HG03159 (cell line): ENCODE measurements around the gene SUN3.
"Not testable (repeated sequence)": the region's sequence is repeated elsewhere in the genome, so short reads cannot be mapped to it uniquely, and the experiment has no call there.

ENCODE experiments used
- ATAC-seq: cut with Tn5 transposase; IDR thresholded peaks from one replicate; pipeline ENCODE4 v1.9.1; 2021; ENCODE audit warnings: mild to moderate bottlenecking, moderate library complexity; ENCODE audit not compliant: unreplicated experiment

Gene SUN3

DNA sequence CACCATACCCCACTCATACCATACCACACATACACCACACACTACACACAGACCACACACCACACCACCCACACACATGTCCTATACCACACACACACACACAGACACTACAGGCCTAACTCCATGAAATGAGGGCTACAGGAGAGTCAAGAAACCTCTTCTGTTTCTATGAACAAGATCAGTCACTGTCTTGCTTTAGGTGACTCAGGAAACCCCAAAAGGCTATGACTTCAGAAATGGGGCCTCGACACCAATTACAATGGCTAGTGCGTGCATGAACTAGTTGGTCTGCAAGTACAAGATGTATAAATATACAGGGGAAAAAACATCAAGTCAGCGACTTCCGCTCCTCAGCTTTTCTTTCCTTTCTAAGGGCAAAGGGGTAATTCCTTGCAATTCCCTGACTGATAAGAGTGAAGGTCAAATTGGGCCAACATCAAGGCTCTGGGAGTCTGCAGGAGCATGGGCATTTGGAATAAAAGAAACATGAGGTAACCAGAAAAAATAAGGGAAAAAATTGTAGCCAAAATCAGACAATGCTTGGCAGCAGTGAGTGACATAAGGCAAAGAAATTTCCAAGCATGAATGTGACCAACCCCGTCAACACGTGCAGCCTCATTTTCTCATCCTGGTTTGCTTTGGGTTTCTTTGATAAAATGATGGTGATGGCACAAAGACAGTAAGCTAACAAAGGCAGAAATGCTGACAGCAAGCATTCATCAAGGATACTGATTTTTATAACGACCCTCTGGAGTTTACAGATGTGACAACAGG is 82.1 kb downstream of the SUN3 start:
- no peak for ATAC-seq

- peak; percentile 73 for ATAC-seq
Observed at GRCh38 chr7:47945261-47946015, 83.5 kb downstream of the SUN3 start.

- ATAC-seq = no peak
Observed at GRCh38 chr7:47944536-47945260, 84.2 kb downstream of the SUN3 start.

- no peak for ATAC-seq
Observed at GRCh38 chr7:47943676-47944474, 85.0 kb downstream of the SUN3 start.

DNA sequence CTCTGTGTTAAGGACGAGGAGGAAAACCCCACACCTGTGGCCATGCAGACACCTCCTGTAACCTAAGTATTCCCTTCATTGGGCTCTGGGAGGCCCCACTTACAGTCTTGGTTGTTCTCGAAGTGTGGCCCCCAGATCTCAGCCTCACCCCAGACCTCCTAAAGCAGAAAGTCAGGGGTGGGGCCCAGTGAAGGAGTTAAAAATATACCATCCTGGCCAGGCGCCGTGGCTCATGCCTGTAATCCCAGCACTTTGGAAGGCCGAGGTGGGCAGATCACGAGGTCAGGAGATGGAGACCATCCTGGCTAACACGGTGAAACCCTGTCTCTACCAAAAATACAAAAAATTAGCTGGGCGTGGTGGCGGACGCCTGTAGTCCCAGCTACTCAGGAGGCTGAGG is 86.3 kb downstream of the SUN3 start:
- not testable (repeated sequence) for ATAC-seq

GRCh38 chr7:47942132-47942531 is 86.8 kb downstream of the SUN3 start:
- no peak for ATAC-seq

DNA sequence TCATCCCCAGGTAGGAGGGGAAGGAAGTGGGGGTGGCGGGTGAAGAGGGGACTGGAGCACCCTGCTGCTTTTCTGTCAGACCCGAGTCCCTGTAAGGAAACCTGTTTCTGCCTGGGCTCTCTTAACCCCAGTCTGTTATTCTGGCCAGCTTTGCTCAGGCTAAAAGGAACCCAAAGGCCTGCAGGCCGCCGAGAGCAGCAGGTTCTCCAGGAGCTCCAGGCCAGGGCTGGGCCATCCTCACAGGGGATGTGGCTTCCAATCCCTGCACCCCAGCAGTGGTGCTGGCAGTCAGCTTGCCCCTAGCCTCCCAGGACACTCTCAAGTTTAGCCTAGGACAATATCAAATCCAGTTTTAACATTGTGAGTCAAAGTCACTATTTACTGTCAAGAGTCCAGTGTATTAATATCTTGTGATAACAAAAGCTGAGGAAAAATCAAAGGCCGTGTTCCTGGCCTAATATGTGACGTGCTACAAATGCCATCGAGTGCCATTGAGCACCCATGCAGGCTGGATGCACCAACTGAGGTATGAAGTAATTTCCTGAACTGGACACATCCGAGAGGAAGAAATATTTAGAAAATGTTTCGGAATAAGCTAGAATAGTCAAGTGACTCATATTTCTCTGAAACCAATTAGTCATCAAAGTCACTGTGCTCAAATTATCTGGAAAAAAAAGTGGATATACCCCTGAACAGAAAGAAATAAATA is 87.6 kb downstream of the SUN3 start:
- ATAC-seq = no peak

DNA sequence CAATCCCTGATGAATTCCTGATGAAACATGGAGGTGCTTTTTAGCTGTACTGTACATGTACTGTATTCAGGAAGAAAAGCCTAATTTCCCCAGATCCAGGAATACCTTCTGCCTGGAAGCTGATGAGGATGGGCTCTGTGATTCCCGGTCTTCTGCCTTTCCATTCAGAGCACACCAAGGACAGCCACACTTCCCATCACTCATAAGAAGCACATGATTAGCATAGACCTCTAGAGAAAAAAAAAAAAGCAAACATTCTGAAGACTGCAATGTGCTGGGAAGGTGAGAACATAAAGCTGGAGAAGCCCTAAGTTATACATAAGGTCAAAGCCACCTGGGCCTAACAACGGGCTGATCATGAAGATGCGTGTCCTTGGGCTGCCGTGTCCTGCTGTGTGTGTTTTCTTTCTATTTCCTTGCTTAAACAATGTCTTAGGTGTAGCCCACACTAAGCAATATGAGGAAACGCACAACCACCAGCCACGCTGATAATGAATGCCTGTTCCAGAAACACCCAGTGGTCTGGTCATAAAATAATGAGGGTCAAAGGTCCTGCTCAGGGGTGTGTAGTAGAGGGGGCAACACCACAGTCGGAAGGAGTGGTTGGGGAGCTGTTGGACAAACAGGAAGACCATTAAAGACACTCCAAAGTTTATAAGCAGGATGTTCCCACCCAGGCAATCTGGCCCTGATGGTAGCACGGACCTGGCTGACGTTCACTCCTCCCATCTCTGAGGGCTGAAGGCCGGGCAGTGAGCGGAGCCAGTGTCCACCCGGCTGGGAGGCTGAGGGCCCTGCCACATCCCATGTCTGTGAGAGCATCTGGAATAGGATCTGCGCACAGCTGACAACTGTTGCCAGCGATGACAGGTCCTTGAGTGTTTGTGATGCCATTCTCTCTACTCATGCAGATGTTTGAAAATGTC is 88.6 kb downstream of the SUN3 start:
- no peak for ATAC-seq

DNA sequence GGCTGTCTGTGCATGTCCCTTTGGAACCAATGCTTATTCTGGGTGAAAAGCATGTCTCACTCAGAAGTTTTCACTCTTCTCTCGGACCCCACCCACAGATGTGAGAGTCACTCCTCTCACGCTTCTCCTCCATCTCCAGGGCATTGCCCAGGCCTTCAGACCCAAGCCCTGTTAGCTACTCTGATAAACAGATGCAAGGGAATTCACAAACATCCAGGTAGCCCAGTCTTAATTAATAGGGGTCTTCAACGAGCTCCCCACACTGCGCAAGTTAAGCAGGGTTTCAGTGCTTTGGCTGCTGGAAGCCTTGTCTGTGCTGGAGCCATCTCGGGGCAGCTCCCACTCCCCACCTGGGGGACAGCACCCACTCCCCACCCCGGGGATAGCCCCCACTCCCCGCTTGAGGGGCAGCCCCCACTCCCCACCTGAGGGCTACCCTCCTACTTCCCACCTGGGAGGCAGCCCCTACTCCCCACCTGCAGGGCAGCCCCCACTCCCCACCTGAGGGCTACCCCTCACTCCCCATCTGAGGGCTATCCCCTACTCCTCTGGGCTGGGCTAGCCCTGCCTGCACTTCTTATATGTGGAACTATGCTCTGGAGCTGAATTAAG is 89.4 kb downstream of the SUN3 start:
- ATAC-seq = no peak

GRCh38 chr7:47938574-47939165 is 90.2 kb downstream of the SUN3 start:
- ATAC-seq = no peak

DNA sequence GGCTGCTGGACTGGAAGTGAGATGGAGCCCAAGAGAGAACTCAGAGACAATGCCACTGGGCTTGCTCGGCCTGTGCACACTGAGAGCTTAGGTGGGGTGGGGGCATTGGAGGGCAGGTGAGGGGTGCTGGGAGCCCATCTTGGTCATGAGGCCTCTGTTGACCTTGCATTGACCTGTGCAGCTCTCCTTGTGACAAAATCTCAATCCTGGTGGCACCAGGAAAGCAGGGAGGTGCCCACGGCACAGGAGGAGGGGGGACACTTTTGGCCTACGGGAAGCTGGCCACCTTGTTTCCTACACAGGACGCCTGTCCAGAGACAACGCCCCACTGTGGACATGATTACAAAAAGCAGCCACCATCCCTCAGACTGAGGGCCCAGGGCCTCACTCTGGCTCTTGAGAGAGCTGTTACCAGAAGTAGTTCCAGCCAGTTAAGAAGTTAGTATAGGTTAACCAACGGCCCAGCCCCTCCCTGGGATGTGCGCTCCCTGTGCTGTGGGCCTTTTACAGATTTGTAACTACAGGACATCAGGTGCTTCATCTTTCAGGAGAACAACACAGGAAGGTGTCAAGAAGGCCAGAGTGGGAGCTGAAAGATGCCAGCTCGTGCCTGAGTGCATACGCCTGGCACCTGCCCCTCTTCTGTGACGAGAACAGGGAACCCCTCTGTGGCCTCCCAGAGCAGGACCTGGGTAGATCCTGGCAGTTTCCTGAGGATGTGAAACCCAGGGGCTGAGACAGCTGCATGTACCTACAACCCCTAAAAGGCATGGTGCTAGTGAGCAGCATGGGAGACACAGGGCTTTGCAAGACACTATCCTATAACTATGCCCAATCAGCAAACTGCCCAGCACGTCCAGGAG is 91.0 kb downstream of the SUN3 start:
- ATAC-seq = peak; percentile 61
